ENCODE data around the gene NID2.

The NID2 gene

GRCh38 chr14:52000696-52001095, 68.2 kb downstream of the NID2 start:
- DNase-seq: no peak

GRCh38 chr14:52000019-52000582, 68.8 kb downstream of the NID2 start:
- DNase-seq: no peak

GRCh38 chr14:51999084-51999483, 69.8 kb downstream of the NID2 start:
- no peak for DNase-seq

- no peak for DNase-seq
Measured at GRCh38 chr14:51998348-51998747, 70.5 kb downstream of the NID2 start.

- DNase-seq: peak; percentile 37 to 67 (median 58)
Measured at GRCh38 chr14:51996148-51996746, 72.6 kb downstream of the NID2 start.

- DNase-seq: peak in 1 of 4 experiments; percentile 43
Measured at GRCh38 chr14:51993285-51993920, 75.5 kb downstream of the NID2 start.

- DNase-seq: no peak
Measured at GRCh38 chr14:51990488-51990887, 78.4 kb downstream of the NID2 start.

- DNase-seq: peak; percentile 94 to 98 (median 97)
Measured at GRCh38 chr14:51989293-51990234, 79.3 kb downstream of the NID2 start, which contains the start of gene RTRAF. Gene RTRAF, plus strand, starts transcription at chr14:51989546. Its CDS starts 94 bp downstream, at chr14:51989640.

- no peak for DNase-seq
Measured at GRCh38 chr14:51988221-51988620, 80.6 kb downstream of the NID2 start.

- DNase-seq: no peak
Measured at GRCh38 chr14:51981218-51981854, 87.5 kb downstream of the NID2 start.

- DNase-seq: peak; percentile 84 to 94 (median 89)
Measured at GRCh38 chr14:51979088-51979709, 89.7 kb downstream of the NID2 start.

GRCh38 chr14:51978681-51979085, 90.2 kb downstream of the NID2 start:
- no peak for DNase-seq

- no peak for DNase-seq
Measured at GRCh38 chr14:51977075-51977474, 91.8 kb downstream of the NID2 start.

- DNase-seq: no peak
Measured at GRCh38 chr14:51972566-51972965, 96.3 kb downstream of the NID2 start.

GRCh38 chr14:51969852-51970540, 98.9 kb downstream of the NID2 start:
- no peak for DNase-seq

GRCh38 chr14:51967521-51967920, 101.3 kb downstream of the NID2 start:
- no peak for DNase-seq

- DNase-seq: no peak
Measured at GRCh38 chr14:51963286-51963685, 105.6 kb downstream of the NID2 start.

- no peak for DNase-seq
Measured at GRCh38 chr14:51962711-51963110, 106.1 kb downstream of the NID2 start.

GRCh38 chr14:51960866-51961265, 108.0 kb downstream of the NID2 start:
- DNase-seq: no peak

GRCh38 chr14:51959928-51960327, 108.9 kb downstream of the NID2 start:
- no peak for DNase-seq

- DNase-seq: no peak
Measured at GRCh38 chr14:51957950-51958349, 110.9 kb downstream of the NID2 start.

Data from suppressor macrophage (primary cell).